ENCODE data around the gene SGSM1.
A peak's percentile ranks its signal among the peaks of the same experiment; 100 is the strongest.

The SGSM1 gene

DNA sequence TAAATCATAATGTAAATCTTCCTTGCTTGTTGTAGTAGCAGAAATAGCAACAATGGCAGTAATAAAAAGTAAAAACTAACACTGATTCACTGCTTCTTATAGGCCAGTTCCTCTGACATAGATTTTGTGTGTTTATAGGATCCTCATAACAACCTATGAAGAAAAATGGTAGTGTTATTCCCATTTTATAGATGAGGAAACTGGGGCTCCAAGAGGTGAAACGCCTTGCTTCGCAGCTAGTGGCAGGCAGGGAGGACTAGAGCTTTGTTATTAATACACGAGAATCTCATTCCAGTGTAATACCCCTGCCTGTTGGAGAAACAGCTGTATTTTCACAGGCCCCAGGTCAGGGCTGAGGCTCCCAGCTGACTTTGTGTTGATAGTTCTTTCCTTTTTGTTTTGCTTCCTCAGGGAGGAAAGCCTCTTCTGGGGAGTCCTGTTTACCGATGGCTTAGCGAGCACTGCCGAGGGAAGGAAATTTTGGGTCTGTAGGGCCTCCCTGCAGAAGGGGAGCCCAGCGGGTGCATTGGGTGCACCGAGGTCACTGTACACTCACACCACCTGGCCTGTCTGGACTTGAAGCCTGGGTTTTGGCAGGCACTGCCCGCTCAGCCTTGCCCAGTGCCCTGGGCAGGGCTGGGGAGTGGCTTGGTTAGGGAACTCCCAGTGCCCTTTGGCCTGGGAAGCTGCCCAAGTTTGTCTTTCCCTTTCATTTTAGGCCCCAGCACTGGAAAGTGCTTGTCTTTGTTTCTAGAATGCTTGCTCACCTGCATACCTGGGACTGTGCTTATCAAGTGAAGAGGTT lies 160.0 kb downstream of the SGSM1 start:
- TF ChIP-seq, protein P1, sequence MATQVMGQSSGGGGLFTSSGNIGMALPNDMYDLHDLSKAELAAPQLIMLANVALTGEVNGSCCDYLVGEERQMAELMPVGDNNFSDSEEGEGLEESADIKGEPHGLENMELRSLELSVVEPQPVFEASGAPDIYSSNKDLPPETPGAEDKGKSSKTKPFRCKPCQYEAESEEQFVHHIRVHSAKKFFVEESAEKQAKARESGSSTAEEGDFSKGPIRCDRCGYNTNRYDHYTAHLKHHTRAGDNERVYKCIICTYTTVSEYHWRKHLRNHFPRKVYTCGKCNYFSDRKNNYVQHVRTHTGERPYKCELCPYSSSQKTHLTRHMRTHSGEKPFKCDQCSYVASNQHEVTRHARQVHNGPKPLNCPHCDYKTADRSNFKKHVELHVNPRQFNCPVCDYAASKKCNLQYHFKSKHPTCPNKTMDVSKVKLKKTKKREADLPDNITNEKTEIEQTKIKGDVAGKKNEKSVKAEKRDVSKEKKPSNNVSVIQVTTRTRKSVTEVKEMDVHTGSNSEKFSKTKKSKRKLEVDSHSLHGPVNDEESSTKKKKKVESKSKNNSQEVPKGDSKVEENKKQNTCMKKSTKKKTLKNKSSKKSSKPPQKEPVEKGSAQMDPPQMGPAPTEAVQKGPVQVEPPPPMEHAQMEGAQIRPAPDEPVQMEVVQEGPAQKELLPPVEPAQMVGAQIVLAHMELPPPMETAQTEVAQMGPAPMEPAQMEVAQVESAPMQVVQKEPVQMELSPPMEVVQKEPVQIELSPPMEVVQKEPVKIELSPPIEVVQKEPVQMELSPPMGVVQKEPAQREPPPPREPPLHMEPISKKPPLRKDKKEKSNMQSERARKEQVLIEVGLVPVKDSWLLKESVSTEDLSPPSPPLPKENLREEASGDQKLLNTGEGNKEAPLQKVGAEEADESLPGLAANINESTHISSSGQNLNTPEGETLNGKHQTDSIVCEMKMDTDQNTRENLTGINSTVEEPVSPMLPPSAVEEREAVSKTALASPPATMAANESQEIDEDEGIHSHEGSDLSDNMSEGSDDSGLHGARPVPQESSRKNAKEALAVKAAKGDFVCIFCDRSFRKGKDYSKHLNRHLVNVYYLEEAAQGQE (IDR thresholded peaks at IDR 0.05; ENCODE audit: insufficient read depth in 1 of 2, low read depth in 2 of 2, low read length in 2 of 2): no peak
- TF ChIP-seq FOXP2 (optimal IDR thresholded peaks at IDR 0.05; ENCODE audit: borderline replicate concordance, extremely low read depth, extremely low read length, insufficient read depth) (no peak), SIN3A (IDR thresholded peaks at IDR 0.05; ENCODE audit: borderline replicate concordance, insufficient read depth, low read length) (peak; percentile 40; the same call in 1 of the 2 replicates), POLR2AphosphoS5 (IDR thresholded peaks at IDR 0.05; ENCODE audit: low read depth, low read length) (no peak), TAF1 (IDR thresholded peaks at IDR 0.05; ENCODE audit: borderline replicate concordance, insufficient read depth, low read length) (no peak)

DNA sequence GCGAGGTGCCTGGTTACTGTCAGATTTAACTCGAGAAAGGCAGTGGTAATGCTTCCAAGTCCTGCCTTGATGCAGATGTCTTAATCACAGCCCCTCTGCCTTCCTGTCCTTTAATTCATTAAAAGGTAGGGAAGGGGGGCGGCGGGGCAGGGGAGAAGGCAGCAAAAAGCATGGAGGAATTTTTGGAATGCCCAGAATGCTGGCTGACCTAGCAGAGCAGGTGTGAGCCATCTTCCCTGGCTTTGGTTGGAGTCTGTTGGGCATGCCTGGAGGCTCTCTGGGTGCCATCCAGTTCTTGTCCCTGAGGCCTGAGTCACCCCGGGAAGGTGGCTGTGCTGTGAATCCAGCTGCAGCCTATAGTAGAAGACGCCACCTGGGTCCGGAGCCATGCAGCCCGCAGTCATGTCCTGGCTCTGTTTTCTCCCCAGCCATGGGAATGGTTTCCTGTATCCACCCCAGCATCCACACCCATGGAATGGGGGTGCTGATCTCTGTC lies 162.1 kb downstream of the SGSM1 start:
- TF ChIP-seq FOXP2 (optimal IDR thresholded peaks at IDR 0.05; ENCODE audit: borderline replicate concordance, extremely low read depth, extremely low read length, insufficient read depth): no peak
- no peak for TF ChIP-seq SIN3A (IDR thresholded peaks at IDR 0.05; ENCODE audit: borderline replicate concordance, insufficient read depth, low read length)
- TF ChIP-seq POLR2AphosphoS5 (IDR thresholded peaks at IDR 0.05; ENCODE audit: low read depth, low read length): no peak
- TF ChIP-seq, protein P1 (IDR thresholded peaks at IDR 0.05; ENCODE audit: insufficient read depth in 1 of 2, low read depth in 2 of 2, low read length in 2 of 2): no peak
- no peak for TF ChIP-seq TAF1 (IDR thresholded peaks at IDR 0.05; ENCODE audit: borderline replicate concordance, insufficient read depth, low read length)

DNA sequence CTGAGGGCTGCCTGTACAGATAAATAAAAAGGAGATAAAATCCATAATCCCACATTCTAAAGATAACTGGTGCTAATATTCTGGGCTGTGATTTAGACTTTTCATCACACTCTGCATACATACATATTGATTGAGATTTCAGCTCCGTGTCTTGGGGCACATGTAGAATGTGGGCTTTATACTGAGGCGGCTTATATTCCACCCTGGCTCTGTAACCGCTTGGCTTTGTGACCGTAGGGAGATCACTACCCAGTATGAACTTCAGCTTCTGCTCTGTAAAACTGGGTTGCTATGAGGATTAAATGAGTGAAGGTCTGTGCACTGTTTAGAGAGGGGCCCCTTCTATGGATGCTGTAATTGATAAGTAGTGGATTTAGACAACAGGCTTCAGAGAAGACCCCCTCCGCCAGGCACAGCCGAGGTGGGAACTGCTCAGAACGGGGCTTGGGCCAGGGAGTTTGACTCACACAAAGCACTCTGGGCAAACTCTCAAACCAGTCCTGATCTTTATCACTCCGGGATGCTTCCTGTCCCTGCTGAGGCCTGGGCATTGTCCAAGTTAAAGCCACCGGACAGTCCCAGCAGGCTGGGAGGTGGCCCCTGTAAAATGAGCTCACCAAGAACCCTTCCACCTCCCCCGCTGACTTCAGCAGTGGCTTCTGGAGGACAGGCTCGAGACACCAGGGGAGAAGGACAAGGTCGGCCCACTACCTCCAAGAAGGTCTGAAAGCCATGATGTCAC lies 163.7 kb downstream of the SGSM1 start:
- TF ChIP-seq, protein P1 (IDR thresholded peaks at IDR 0.05; ENCODE audit: insufficient read depth in 1 of 2, low read depth in 2 of 2, low read length in 2 of 2): peak in 1 of 2 experiments; percentile 17; a peak in 1 of 4 replicates
- TF ChIP-seq SIN3A (IDR thresholded peaks at IDR 0.05; ENCODE audit: borderline replicate concordance, insufficient read depth, low read length) (peak; percentile 25; the same call in 1 of the 2 replicates), FOXP2 (optimal IDR thresholded peaks at IDR 0.05; ENCODE audit: borderline replicate concordance, extremely low read depth, extremely low read length, insufficient read depth) (no peak), TAF1 (IDR thresholded peaks at IDR 0.05; ENCODE audit: borderline replicate concordance, insufficient read depth, low read length) (no peak)

DNA sequence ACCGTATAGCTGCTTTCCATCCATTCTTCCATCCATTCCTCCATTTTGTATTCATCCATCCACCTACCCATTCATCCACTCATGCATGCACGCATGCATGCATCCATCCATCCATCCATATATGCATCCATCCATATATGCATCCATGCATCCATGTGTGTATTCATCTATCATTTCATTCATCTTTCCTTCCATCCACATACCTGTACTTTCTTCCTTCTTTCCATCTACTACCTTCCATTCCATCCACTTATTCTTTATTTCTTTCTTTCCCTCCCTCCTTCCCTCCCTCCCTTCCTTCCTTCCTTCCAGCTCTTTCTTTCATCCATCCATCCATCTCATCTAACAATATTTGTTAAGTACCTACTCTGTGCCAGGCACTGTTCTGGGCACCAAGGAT lies 166.4 kb downstream of the SGSM1 start:
- TF ChIP-seq POLR2AphosphoS5 (IDR thresholded peaks at IDR 0.05; ENCODE audit: low read depth, low read length) (no peak), TAF1 (IDR thresholded peaks at IDR 0.05; ENCODE audit: borderline replicate concordance, insufficient read depth, low read length) (no peak), FOXP2 (optimal IDR thresholded peaks at IDR 0.05; ENCODE audit: borderline replicate concordance, extremely low read depth, extremely low read length, insufficient read depth) (no peak), SIN3A (IDR thresholded peaks at IDR 0.05; ENCODE audit: borderline replicate concordance, insufficient read depth, low read length) (no peak)
- TF ChIP-seq, protein P1 (IDR thresholded peaks at IDR 0.05; ENCODE audit: insufficient read depth in 1 of 2, low read depth in 2 of 2, low read length in 2 of 2): no peak

Data from PFSK-1 (cell line).